Measurements from ENCODE around the gene IFFO2.

The IFFO2 gene

DNA sequence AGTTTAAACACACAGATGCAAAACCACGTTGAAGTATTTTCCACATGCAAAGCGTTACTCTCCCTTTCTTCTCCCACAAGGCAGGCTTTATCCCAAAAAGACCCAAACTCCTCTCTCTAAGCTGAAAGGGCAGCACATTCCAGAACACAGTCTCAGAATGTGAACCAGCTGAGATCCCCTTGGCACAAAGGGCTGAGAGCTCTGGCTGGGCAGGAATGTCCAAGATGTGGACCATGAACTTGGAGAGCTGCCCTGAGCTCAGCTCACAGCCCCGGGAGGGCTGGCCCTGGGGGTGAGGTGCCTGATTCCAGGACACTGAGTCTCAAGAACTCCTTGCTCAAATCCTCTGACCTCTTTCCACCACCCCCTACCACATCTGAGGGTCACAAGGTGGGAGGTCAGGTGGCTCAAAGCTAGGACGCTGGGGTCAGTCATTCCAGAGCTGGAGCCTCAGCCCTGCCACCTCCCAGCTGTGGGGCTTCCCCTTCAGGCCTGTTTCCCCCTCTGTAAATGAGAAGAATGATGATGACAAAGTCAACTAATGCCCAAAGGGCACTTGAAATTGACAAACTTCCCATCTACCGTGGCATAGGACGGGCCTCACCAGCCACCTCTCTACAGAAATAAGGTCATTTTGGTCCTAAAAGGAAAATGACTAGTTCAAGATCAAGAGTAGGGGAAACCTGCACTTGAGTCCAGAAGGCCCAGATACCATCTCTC is 65.6 kb downstream of the IFFO2 start:
- DNase-seq, result no peak

DNA sequence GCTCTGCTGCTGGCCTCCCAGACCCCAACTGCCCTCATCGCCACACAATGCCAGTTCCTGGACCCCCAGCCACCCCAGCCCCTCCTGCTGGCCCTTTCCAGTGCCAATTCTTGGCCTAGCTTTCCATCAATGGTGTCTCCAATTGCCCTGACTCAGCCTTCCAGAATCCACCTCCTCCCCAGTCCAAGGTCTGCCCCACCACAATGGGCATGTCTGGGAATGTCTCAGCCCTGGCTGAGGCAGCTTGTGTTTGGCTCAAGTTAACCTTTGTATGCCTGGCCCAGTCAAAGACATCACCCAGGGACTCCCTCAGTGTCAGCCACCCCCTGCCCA is 70.5 kb downstream of the IFFO2 start:
- no peak for DNase-seq

DNA sequence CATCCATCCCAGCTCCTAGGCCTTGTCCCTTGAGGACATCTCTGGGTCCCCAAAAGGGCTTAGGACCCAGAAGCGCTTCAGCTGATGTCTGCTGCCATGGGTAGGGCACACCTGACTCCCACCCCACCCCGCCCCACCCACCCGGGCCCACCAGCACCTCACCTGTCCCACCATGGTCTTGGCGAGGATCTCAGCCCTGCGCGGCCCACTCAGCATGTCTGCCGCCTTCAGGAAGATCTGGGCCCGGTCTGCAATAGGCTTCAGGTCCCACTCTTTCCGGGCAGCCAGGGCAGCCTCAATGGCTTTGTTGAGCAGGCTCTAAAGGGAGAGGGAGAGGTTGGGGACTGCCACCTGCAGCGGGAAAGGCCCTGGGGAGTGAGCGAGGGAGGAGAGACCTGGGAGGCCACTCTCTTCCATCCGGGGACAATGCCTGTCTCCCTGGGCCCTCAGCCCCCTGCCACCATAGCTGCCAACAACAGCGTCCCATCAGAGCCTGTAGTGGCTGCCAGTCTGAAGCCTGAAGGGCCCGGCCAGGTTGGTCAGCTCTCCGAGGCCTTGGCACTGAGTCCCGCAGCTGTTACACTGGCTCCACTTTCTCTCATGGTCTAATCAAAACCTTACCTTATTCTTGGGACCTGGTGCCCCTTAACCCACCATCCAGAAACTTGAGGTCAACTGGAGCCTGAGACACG is 71.0 kb downstream of the IFFO2 start:
- no peak for DNase-seq

DNA sequence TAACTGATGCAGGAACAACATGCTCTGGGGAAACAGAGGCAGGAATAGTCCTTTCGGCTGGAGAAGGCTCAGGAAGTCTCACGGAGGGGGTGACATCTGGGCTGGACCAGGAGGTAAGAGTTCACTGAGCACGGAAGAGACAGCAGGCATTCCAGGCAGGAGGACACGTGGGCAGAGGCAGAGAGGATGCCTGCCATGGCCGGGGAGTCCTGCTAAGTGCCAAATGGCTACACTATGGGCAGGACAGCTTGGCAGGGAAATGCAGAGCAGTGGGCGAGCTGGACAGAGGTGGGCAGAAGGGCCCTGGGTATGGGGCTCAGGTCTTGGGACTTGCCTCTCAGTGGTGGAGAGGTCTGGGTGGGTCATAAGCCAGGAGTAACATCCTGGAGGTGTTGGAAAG is 71.7 kb downstream of the IFFO2 start:
- no peak for DNase-seq

DNA sequence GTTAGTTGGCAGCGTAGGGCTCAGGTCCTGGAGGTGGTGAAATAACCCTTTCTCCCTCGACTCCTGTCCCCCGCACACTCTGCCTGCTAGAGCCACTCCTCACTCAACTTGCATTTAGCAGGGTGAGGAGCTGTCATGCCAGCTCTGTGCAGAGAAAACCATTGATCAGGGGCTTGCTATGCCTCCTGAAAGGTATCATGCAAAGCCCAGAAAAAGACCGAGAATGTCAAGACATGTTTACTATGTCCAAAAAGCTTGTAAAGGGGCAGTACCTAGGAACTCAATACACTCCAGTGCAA is 72.1 kb downstream of the IFFO2 start:
- no peak for DNase-seq

DNA sequence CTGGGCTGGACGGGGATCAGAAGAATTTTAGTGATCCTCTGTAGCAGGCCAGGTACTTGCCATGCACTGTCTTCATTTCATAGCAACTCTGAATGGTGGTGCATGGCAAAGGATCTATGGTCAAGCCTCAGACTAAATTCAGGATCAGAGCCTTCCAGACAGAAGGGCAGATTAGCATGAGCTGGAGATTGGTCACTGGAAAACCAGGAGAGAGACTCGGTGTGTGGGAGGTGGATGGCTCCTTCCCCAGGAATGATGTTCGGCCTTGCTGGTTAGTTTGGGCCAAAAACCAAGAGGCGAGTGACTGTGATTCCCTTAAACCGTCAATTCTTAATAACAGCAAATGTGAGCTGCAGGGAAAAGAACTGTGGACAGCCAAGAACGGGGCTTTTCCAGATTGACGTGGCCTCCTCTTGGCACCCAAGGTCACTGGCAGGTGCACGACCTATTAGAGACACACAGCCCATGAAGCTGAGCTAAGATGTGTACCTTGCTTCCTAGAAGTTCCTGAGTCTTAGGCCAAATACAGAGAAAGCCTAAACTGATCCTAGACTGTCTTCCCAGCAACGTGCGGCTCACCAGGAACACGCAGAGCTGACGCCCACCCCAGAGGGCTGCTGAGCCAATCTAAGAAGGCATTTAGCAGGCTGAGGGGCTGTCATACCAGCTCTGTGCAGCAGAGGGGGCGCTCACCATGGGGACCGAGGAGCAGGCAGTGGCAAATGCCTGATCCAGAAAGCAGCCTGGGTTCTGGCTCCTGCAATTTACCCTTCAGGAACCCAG is 72.6 kb downstream of the IFFO2 start:
- DNase-seq, result peak; percentile 19 to 44

DNA sequence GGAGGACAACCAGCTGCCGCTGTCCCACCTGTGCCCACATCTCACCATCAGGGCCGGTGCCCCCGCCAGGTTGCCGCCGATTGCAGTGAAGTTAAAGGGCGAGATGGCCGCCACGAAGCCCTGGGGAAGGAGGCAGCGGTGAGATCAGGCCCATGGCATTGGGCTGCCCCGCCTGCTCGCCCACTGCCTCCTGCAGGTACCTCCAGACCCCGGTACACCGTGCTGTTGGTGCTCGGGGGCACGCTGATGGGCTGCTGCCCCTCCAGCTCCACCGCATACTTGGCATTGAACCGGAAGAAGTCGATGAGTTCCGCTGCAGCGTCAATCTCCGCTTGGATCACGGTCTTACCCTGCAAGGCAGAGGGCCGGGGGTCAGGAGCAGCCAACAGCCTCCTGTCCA is 73.4 kb downstream of the IFFO2 start:
- DNase-seq, result no peak

DNA sequence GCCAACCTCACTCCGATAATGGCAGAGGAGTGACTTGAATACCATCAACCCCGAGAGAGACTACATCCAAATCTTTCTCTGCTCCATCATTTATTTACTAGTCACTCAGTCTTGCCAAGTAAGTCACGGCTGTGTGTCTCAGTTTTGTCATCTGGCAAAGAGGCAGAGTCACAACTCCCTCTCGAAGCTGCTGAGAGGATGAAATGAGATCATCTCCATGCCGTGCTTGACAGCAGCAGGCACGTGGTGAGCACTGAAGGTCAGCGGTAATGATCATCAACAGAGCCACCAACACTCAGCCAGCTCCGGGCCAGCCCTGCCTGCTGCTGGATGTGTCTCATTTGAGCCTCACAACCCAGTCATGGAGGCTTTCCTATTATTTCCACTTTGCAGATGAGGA is 74.0 kb downstream of the IFFO2 start:
- DNase-seq, result no peak

DNA sequence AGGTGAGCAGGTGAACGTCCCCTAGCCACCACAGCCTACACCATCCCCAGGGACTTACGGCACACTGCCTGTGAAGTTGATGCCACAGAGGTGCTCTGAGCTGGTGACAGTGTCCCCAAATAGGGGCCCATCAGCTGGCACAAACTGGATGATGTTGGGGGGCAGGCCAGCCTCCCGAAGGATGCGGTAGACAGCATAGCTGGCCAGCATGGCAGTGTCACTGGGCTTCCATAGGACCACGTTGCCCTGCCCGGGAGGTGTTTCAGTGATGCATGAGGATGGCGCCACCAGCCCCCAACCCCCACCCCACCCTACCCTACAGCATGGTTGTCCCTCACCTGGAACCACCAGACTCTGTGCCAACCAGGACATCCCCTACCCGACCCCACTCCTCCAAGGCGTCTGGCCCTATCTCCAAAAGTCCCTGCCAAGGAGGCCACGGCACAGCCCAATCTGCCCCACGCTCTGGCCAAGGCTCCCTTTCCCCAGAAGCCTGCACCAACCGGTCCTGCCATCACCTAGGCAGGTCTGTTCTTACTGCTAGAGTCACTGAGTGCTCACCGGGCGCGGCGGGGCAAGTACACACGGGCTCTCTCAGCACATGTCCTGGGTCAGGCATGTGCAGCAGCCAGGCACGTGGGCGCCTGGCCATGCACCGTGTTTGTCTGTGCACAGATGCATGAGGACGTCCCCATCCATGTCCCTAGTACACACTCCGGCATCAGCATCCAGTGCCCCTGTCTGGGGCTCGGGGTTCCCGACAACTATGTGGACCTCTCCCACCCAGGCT is 74.6 kb downstream of the IFFO2 start:
- no peak for DNase-seq

DNA sequence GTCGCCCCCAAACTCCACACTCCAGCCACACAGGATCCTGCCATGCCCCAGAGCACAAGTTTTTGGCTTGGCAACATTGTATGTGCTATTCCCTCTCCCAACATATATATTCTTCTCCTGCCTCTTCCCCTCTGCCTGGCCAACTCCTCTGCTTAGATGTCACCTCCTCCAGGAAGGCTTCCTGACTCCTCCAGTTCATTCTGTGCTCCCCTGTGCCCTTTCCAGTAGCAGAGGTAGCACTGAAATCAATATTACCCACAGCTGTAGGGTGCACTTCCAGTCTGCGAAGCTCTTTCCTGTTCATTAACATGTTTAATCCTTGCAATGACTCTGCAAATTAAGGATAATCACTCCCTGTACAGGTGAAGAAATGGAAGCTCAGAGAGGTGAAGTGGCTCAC is 75.3 kb downstream of the IFFO2 start:
- DNase-seq, result no peak

DNA sequence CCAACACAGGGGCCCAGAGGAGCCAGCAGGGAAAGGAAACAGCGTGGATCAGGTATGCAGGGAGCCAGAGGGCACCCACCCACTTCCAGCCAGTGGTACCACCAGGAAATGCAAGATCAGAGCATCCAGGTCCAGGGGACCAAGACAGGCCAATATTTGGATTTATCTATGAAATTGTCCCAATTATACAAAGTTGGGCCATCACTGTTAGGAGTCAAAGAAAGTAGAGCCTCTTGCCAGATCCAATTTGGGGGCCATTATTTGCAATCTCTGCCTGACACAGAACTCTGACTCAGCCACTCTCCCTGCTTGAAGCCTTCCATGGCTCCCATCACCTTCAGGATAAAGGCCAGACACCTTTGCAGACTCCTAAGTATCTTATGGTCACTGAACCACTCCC is 75.9 kb downstream of the IFFO2 start:
- DNase-seq, result no peak

DNA sequence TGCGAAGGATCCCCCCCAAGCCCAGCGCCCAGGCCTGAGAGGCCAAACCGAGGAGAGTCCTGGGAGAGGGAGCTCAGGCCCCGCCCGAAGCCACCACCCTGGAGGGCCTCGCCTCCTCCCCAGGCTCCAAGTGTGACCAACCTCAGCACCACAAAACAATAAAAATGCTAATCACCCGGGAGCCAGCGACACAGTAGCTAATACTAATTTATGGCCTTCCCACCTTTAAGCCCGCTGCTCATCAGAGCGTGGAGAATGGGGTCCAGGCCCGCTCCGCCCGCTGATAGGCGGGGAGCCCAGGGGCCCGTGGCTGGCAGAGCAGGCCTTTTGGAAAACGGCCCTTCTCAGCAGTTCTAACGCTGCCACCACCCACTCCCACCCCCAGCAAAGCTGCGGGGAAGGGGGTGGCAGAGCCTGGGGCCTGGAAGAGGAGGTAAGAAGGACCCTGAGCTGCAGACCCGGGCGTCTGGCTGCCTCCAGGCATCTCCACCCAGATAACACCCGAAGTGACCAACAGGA is 76.6 kb downstream of the IFFO2 start:
- no peak for DNase-seq

DNA sequence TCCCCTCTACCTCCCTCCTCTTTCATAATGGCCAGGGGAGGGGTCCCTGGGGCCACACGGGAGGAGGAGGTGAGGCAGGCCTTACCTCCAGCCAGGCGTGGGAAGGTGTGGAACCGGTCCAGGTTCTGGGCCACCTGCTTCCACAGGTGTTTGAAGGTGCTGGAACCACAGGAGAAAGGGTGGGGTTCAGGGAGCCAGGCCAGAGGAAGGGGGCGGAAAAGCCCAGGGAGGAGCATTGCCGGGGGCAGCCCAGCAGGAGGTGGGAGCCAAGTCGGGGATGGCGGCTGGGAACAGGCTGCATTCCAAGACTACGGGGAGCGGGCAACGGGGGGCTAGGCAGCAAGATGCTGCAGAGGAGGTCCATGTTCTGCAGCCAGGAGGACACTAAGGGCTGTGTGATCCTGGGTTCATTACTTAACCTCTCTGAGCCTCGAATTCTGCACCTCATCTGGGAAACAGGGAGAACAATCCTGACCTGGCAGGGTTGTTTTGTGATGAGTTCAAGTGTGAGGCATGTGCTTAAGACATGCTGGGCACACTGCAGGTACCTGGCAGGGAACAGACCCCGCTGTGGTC is 77.2 kb downstream of the IFFO2 start:
- DNase-seq, result no peak

DNA sequence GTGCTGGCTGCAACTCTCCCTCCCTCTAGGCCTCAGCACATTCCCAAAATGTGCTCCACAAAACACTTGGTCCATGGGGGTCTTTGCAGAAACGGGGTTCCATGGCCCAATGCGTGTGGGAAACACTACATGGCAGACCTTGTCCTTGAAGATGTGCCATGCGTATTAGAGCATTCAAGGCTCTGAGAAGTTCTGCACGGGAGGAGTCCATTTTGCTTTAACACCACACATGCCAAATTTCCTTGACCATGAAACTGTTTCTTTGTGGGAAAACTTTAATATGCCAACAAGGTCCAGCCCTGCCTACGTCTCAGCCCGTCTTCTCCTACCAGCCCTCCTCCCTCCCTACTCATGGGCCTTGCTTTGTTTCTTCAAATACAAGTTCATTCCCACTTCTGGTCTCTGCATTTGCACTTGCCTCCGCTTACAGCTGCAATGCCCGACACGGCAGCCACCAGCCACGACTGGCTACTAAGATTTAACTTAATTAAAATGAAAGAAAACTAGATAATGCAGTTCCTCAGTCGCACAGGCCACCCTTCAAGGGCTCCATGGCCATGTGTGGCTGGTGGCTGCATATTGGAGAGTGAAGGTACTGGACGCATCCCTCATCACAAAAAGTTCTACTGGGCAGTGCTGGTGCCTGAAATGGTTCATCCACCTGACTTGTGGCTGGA is 77.8 kb downstream of the IFFO2 start:
- DNase-seq, result no peak

DNA sequence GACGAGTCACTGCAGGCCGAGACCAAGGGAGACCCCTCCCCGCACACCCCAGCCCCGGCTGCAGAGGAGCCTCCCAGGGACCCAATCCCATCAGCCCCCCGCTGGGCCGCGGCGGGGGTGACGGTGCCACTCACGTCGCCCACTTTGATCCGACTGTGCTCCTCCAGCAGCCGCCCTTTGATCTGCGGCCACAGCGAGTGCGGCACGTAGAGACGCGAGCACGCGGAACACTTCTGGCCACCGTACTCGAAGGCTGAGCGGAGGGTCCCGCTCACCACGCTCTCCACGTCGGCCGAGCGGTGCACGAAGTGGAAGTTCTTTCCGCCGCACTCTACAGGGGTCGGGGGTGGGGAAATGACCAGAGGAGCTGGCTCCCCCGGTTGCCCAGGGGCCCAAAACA is 79.2 kb downstream of the IFFO2 start:
- DNase-seq, result no peak

DNA sequence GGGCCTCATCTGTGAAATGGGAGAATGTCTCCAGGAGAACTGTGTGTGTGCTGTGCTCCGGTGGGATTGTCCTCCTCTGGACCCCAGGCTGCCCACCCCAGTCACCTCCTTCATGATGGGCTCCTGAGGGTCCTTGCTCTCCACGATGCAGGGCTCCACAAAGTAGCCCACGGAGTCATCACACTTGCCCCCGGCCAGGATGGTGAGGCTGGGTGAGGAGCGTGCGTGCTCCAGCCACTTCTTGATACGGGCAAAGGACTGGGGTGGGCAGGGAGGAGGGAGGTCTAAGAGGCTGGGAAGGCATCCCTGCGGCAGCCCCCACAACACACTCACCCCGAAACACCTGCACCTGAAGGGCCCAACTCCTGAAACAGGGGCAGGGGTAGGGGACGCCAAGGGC is 80.3 kb downstream of the IFFO2 start:
- no peak for DNase-seq

DNA sequence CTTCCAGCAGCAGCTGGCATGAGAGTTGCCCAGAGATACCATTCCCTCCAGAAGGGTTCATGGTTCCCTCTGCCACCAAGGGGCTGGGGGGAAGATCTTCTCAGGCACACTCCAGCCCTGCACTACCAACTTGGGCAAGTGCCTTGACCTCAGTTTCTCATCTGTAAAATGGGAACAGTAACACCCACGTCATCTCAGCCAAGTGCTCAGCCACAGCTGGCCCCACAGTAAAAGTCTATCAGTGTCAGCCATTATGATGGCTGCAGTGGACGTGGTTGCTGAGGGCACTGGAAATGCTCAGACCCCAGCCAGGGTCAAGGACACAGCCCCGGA is 80.7 kb downstream of the IFFO2 start:
- DNase-seq, result no peak

DNA sequence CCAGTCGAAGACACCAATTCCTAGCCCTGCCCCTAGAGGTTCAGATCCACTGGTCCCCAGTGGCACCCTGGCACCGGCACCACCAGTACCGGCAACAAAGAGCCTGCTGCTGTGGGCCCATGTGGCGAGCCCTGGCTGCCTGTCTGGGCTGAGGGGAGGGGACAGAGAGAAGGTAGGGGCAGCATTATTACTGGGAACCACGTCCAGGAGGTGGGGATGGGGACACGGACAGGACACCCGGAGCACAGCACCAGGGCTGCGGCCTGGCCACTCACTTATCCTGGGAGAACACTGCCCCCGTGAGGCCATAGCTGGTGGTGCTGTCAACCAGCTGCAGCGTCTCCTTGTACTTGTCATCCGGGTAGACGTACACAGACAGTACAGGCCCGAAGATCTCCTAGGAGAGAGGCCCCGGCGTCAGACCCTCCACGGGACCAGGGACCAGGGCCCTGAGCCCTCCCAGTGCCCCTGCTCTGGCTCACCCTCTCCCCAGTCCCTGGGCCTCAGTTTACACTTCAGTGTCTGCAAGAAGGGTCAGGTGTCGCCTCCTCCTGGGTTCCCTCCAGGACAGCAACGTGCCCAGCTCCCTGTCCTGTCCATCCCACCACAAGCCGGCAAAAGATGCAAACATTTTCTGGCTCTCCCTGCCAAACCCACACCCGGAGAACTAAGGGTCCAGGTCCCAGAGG is 81.2 kb downstream of the IFFO2 start:
- peak in 1 of 2 experiments; percentile 54 for DNase-seq

DNA sequence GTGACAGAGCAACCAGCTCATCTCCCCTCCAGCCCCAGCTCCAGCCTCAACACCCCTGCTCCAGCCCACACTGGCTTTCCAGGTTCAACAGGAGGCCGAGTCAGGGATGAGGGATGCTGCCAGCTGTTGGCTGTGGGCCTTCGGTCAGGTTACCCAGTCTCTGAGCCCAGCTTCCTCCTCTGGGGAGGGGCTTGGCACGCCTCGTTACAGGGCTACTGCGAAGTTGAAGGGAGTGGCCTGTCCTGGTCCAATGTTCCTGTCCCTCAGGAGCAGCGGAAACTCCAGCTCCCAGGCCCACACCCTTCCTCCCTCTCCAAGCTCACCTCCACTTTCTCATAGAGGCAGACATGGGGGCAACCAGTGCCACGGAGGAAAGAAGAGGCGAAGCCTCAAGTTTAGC is 81.9 kb downstream of the IFFO2 start:
- DNase-seq, result no peak

DNA sequence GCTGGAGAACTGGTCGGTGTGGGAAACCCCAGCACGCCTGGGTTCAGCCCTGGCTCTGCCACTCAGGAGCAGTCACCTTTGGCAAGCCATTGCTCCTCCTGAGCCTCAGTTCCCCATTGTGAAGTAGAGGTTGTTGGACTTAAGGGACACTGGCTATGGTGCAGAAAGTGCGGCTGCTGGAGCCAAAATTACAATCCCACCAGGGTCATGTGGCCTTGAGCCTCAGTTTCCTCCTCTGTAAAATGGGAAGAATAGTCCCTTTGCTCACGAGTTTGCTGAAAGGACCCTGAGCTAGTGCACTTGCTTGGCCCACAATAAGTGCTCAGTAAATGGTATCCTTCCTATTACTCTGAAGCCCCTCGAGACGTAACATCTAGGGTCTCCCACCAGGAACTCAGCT is 82.4 kb downstream of the IFFO2 start:
- DNase-seq, result no peak

DNA sequence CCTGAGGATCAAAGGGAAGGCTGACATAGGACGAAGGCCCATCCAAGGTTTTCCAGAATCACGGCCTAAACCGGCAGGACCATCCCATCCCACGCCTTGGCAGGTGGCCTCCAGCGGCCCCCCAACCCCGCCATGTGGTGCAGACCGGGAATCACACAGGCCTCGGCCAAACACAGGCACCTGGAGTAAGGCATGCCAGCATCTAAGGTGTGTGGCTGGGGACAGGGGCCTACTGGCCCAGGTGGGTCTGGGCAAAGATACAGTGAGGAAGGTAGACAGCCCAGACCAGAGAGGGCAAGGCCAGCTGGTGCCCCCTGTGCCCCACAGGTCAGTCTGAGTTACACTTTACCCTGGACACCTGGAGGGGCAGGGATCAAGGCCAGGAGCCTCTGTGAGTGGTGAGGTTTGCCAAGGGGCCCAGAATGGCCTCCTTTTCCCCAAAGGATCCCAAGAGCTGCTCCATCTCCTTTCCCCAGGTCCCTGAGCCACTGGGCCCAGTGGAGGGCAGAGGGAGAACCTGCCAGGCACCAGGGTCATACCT is 84.3 kb downstream of the IFFO2 start:
- no peak for DNase-seq
